EL (cell line): Measurements from ENCODE around the gene PGM2L1.
A peak's percentile ranks its signal among the peaks of the same experiment; 100 is the strongest.

Source experiments
- DNase-seq: peaks from one replicate; pipeline ENCODE4 v3.0.0-alpha.2; 2016

PGM2L1 gene

DNA sequence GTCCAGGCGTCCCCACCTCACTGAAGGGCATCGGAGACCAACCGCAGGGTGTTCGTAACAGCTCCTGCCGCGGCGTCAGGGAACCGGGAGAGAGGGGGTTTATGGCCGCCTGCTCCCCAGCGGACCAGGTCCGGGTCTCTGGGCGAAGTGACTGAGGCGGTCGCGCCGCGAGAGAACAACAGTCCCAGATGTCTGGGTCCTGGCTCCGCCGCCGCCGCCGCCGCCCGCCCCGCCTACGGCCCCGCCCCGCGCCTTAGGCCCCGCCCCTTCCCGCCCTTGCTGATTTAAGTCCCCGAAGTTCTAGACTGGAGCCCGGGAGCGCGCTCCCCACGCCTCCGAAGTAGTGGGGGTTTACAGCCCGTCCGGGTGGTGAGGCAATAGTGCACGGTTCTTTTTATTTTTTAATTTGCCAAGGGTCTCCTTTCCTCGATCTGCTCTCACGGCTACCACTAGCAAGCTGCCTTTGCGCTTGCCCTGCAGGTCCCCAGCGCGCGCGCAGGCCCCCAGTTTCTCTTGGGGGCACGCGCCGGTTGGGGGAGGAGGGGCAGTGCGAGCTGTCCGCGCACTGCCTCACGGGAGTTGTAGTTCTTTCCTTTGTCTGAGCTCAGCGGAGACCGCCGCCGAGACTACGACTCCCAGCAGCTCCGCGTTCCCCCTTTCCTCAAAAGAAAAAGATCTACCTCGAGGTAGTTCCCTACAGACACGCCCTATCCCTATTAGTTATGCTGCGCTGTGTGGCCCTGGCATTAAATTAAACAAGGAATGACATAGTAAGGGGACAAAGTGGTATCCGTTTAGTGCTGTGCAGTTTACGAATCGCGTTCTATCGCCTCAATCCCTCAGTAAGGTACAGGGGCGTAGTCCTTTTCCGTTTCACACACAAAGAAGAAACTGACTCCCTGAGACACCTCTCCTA is at the start of gene PGM2L1:
TSS of gene PGM2L1 (minus strand) at position 190 of the 916 bp plus-strand sequence. CDS start 272 bp downstream, outside the sequence.
- peak; percentile 95 for DNase-seq

DNA sequence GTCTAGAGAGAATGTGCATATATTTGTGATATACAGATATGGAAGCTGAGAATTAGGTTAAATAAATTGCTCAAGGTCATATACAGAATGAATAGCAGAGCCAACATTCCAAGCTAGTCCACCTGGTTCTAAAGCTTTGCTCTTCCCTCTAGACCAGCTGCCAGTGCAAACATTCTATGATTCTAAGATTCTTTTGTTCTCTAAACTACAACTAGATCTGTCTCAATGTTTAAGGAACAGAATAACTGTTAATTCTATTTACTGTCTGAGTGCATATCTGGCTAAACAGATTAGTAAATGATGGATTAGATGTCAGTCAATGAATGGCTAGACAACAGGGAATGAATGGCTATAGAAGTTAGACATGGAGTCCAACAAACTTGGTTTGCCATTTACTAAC is 49.5 kb upstream of the PGM2L1 start:
- DNase-seq: no peak

DNA sequence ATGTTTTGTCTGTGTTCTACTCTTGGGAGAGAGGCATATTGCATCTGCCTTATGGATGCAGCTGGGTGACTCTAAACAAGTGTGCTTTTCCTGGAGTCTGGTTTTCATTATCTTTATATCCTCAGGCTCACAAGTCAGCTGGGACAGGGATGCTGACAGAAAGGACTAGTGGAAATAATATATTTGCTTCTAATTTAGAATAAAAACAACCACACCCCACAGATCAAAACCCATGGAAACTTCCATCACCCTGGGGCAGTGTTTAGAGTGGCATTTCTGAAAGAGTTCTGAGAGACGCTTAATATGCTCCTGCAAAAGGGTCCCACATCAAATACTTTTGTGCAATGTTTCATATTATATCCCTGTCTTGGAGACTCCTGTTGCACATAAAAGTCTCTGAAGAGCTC is 48.3 kb upstream of the PGM2L1 start:
- DNase-seq: no peak

DNA sequence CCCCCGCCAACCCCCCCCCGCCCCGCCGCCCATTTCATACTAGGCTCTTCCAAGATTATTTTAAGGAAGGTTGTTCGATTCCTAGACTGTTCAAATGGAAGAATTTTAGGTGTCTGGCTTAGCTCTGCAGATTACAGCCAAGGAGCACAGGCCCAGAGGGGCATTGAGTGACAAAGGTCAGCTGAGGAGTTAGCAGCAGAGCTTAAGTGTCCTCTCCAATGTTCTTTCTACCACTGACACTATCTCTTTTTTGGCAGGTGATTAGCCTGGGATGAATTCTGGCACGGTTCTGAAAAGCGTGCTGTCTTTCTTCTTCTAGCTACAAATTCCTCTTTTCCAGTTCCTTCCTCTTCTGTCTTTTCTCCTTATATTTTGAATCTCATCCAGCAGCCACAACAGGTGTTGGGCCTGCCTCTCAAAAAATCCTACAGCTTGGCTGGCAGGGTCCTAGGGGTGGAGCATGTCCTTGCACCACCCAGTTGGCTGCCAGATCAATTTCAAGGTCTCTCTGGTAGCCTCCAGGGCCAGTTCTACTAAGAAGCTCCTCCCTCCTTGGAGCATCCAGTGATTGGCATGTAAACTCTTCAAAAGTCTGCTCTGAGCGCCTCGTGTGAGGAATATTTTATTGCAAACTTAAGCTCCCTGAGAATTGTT is 46.1 kb upstream of the PGM2L1 start:
- no peak for DNase-seq

DNA sequence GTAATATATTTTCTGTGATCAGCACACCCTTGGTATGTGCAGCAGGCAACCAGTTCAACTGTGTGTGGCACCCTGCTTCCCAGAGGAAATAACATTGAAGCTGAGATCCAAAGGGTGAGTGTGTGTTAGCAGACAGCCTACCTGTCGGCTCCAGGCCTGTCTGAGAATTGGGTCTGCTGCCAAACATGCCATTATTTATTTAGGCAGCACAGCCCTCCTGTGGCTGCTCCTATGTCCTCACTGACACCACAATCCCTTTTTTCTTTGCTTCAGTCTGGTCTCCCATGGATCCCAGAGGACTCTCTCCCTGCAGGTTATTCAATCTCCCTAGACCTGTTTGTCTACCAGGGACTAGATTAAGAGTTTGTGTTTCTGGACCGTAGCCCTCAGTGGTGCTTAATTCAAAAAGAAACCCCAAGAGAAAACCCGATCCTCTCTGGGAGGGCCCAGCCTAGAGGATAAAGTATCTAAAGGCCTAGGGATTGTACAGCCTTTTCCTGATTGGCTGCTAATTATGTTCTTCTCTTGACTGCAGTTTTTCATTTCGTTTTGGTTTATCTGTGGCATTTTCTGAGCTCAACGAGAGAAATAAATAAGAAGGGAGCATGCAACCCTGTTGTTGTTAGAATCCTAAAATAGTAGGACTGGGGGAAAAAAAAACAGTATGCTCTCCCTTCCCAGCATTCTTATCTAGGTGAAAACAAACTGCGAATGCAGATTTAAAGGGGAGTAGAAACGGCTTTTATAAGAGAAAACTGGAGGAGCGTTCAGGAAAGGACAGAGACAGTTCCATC is 45.0 kb upstream of the PGM2L1 start:
- DNase-seq: no peak

DNA sequence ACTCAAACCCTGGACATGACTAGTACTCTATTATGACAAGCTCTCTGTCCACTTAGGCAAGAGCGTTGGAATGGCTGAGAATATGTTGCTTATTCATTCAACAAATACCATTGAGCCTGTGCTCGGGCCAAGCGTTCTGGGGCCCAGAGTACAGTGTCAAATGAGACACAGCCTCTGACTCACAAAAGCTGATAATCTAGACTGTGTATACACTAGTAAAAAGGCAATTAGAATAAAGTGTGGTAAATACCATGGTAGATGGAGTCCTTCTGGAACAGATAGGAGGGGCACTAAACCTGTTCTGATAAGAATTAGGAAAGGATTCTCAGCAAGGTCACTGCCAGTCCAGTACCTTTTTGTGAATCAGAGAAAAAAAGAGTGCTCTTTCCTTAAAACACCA is 44.4 kb upstream of the PGM2L1 start:
- DNase-seq: no peak

DNA sequence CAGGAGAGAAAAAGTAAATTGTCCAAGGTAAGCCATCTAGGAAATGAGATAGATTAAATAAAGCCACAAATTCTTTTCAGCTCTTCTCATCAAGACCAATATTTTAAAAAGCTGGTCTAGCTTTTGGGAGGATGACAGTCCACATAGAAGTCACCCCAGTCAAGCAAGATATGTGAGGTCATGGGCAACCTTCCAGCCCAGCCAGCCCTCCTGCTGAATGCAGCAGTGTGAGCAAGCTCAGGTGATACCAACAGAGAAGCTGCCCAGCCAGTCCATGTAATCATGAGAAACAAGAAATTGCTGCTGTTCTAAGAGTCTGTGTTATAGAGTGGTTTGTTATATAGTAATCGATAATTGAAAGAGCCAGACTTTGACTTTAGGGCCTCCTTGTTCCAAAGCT is 40.4 kb upstream of the PGM2L1 start:
- no peak for DNase-seq

DNA sequence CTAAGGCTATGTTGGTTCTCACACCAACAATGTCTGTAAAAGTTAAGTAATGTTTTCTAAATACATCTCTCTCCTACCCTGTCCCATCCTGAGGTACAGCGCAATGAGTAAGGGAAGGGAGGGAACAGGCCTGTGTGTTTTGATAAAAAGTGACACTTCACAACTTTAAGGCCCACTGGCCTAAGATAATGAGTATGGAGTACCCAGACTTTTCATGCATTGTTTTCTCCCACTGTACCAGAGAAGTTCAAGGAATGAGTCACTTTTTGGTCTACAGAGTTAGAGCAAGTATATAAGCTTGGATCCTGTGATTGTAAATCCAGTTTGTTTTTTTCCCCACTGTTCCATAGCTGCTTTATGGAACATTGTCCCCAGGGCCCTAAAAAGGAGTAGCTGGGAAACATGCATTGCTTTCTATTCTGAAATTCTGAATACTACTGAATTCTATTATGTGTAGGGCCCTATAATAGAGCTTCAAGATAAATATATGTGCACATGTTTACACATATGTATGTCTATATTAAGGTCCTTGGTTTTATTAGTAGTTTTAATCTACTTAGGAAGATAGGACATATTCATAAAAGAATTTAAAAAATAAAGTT is 39.3 kb upstream of the PGM2L1 start:
- no peak for DNase-seq

DNA sequence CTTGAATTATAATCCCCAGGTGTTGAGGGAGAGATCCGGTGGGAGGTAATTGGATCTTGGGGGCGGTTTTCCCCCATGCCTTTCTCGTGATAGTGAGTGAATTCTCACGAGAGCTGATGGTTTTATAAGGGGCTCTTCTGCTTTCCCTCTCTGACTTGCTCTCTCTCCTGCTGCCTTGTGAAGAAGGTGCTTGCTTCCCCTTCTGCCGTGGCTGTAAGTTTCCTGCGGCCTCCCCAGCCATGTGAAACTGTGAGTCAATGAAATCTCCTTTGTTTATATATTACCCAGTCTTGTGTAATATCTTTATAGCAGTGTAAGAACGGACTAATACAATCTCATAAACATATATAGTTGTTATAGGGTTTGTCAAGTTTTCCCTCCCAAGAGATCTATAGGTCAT is 36.3 kb upstream of the PGM2L1 start:
- no peak for DNase-seq

DNA sequence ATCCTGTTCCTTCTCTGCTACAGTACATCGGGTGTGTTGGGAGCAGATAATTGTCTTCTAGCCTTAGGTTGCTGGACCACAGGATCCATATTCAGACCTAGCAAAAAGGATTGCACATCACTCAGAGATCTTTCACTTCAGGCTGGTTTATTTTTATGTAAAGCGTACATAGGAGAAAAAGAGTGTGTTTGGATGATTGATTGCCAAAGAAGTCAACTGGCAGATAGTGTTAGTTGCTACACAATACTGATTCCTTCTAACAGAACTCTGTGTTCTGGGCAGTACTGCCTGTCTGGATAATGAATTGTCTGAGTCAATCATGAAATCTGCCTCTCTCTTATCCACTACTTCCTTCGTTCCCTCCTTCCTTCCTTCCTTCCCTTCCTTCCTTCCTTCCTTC is 31.0 kb upstream of the PGM2L1 start:
- no peak for DNase-seq

DNA sequence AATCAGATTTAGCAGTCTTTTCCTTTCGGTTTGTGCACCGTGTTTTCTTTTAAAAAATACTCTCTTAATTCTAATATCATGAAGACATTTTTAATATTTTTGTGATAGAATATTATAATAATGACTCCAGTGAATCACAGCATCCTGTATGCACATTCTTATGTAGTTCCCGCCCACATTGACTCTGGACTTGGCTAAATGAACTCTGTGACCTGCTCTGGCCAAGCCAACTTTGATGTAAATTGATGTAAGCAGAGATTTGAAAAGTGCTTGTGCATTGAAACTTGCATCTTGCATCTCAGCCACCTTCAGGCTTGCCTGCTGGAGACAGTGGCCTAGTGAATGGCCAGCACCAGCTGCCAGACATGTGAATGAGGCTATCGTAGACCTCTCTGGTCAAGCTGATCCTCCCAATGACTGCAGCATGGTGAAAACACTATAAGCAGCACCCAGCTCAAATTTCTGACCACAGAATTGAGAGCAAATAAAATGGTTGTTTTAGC is 29.2 kb upstream of the PGM2L1 start:
- DNase-seq: peak; percentile 29

DNA sequence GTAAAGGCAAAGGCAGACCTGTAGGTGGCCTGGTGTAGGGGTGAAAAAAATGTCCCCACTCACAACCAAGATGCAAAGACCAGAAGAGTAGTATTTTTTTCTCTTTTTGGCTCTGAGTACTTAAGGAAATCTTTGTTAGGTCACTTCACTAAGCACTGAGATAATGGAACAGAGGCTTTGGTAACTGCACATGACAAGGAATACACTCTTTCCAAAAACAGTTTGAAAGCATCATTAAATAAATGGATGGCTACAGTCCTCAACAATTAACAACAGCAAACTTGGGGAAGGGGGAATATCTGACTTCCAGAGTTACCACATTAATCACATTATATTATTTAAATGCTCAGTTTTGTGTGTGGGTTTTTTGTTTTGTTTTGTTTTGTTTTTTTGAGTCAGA is 26.9 kb upstream of the PGM2L1 start:
- no peak for DNase-seq

DNA sequence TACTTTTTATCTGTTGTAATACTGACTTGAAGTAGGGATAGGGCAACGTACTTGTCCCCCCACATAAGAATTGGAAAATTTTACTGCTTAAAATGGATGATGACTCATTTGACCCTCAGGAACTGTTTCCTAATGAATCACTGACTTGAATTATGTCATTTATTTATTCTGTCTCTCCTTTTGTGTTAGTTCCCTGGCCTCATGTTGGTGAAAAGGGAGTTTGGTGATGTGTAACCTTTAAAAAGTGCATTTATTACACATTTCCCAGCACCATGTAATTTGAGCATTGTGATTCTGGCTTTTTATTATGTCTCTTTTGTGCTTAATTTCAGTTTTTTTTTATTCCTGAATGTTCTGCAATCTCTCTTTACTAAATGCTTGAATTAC is 20.3 kb upstream of the PGM2L1 start:
- peak; percentile 84 for DNase-seq

DNA sequence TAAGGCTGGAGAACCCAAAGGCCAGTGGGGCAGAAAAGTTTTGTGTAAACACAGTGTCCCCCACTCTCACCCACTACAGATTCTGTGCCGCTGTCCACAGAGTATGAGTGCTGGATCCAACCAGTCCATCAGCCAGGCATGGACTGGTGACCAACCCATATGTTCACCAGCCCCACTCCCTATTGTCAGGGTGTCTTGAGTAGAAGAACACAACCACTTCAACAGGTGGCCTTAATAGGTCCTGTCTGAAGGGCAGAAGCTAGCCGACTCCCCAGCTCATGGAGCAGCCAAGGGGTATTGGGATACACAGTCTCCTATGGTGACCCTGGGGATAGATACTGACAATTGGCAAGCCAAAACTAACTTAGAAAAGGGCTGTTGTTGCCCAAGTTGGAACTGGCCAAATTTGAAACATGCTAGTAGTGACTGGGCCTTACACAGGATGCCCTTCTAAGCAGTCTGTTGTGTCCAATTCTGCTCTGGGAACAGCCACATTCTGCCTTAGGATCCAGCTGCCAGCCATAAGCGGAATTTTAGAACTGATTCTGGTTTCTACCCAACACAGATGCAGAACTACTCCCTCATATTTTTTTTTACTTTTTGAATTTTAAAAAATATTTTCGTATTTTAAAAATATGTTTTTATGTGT is 19.8 kb upstream of the PGM2L1 start:
- peak; percentile 25 for DNase-seq

DNA sequence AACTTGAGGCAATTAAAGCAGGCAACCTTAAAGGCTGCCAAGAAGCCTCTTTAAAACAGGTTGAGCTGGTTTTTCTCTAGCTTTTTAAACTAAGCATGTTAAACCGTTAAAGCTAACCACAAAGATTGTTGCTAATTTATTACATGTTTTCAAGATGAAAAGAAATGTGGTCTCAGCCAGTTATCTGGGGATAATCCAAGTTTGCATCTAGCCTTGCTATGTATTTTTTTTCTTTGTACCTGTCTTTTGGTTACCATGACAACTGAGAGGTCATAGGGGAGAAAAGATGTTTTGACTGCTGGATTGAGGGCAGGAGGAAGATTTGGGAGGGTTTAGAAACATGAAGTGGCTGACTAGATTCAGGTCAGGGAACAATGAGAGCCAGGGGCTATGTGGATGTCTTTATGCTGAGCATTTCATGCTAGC is 19.2 kb upstream of the PGM2L1 start:
- DNase-seq: peak; percentile 36

DNA sequence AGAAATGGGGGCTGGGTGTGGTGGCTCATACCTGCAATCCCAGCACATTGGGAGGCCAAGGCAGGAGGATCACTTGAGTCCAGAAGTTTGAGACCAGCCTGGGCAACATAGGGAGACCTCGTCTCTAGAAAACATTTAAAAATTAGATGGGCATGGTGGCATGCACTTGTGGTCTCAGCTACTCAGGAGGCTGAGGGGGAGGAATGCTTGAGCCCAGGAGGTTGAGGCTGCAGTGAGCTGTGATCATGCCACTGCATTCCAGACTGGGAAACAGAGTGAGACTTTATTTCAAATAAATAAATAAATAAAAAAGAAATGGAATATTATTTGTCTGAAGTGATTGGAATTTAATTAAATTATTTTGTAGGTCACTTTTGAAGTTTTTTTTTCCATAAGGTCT is 18.7 kb upstream of the PGM2L1 start:
- peak; percentile 21 for DNase-seq

DNA sequence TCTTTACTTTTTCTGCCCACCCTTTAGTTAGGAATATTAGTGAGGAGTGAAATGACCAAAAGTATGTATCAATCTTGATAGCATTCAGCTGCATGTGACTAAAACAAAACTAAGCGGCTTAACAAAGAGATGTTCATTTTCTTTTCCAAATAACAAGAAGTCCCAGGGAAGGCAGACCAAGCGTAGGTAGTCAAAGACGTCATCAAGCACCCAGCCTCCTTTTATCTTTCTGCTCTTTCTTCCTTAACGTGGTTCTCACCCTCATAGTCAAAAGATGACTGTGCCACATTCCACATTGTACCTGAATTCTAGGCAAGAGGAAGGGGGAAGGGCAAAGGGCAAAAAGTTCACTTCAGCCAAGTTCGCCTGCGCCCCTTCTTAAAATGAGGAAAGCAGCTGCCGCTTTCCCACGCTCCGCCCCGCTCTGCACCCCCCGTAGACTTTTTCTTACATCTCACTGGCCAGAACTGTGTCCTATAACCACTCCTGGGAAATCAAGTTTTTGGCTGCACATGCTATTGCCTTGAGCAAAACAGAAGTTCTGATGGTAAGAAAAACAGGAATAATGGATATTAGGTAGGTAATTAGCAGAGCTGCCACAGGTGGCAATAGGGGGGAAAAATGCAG is 14.6 kb upstream of the PGM2L1 start:
- no peak for DNase-seq

DNA sequence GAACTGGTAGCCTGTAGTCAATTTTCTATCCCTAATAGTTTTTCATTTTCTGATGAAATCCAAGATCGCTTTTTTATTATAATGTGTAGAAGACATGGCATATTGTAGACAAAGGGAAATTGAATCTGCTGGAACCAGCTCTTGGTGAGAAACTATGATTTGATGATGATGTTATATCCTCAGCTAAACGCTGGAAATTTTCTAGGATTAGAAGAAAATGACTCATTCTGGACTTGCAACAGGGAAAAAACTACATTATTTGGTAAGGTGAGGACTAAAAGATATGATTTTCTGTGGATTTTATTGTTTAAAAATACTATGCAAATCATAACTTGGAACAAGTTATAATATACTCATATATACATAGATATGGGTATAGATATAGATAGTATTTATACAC is 14.1 kb upstream of the PGM2L1 start:
- no peak for DNase-seq

DNA sequence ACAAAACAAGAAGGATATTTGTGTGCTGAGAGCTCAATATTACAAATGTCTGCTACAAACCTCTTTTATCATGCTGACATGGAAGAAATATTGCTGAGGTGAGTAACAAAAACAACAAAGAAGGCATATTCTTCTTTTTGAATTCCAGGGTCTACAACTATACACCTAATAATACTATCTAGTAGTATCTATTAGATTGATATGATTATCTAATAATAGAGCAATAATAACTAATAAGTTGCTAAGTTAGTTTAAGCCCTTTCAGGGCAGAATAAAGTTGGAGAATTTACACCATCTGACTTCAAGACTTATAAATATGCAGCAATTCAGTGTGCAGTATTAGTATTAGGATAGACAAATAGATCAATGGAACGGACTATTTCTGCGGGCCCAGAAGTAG is 11.4 kb upstream of the PGM2L1 start:
- DNase-seq: no peak

DNA sequence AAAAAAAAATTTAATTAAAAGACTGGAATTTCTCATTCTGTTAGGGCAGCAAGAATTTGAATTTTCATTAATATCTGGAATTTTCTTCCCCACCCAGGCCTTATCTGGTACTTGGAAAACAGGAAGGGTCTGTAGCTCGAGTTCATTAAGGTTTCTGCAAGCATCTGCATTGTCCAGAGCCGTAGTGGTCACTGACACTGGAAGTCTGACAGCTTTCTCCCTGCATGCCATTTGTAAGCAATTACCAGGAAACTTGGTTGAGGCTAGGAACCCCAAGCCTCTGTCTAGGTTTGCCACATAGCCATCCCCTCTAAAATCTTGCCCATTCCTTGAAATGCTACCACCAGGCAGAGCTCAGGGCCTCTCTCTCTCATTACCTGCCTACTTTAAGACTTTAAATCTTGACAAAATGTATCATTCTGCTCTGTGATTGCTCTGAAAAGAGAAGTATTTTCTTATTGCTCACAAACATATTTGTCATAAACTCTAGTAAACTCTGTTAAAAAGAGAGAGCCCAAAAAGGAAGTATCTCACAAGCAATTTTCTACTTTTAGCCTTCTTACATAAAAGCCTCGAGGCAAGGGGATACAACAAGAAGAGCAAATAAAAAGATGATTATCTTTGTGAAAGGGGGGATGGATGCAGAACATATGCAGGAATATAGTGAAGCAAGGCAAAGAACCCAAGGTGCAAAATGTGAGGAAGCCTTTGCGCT is 5.5 kb upstream of the PGM2L1 start:
- no peak for DNase-seq

DNA sequence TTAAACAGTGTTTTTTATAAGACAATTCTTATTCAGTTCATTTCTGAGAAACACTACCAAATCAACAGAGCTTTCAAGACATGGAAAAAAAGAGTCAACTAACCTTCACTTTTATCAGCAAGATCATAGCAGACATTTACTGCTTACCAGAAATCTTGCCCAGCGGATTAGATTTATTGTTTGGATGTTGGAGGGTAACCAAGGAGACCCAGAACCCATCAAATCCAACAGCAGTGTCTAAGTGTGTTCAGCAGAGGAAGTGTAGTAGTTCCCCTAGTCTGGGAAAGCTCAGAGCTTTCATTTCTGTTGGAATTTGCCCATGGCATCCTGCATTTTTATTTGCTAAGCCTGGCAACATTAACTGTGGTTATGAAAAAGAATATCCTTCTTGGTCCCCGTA is 2.4 kb upstream of the PGM2L1 start:
- no peak for DNase-seq
